Suprapubic skin (tissue), 4 donors: ENCODE measurements around the gene SCAPER. TPM values are rescaled to one million over a fixed set of nuclear protein-coding genes. Genes with fewer than 3 reads are reported as not detected.

Experiments used
- DNase-seq, 2 donors: peaks; one replicate each; pipeline ENCODE4 v3.0.0-alpha.2; 2019; ENCODE audit warnings: low spot score in 2 of 2
- H3K27ac ChIP-seq: fragments of 200-600 bp; sonication (generic); one replicate; pipeline ENCODE4 v1.5.1; 2019
- H3K27me3 ChIP-seq: fragments of 200-600 bp; sonication (generic); one replicate; pipeline ENCODE4 v1.5.1; 2019
- H3K36me3 ChIP-seq: fragments of 200-600 bp; sonication (generic); one replicate; pipeline ENCODE4 v1.5.1; 2019
- H3K4me1 ChIP-seq: fragments of 200-600 bp; sonication (generic); one replicate; pipeline ENCODE4 v1.5.1; 2019
- H3K4me3 ChIP-seq: fragments of 200-600 bp; sonication (generic); one replicate; pipeline ENCODE4 v1.5.1; 2019; ENCODE audit warnings: mild to moderate bottlenecking
- H3K9me3 ChIP-seq: fragments of 200-600 bp; sonication (generic); one replicate; pipeline ENCODE4 v1.5.1; 2019
- EP300 ChIP-seq: sonication (generic); formaldehyde crosslinking; IDR thresholded peaks from one replicate; pipeline ENCODE4 v1.6.1; 2017; ENCODE audit warnings: antibody characterized with exemption
- POLR2A ChIP-seq, 2 donors: fragments of 450-650 bp; IDR thresholded peaks; one replicate each; pipeline ENCODE4 v1.6.1; 2017; ENCODE audit warnings: antibody characterized with exemption in 2 of 2, mild to moderate bottlenecking in 2 of 2, moderate library complexity in 2 of 2
- POLR2AphosphoS5 ChIP-seq, 3 donors: sonication (generic); formaldehyde crosslinking; IDR thresholded peaks; one replicate each; pipeline ENCODE4 v1.6.1; 2017; ENCODE audit warnings: antibody characterized with exemption in 3 of 3
- WGBS: methylation state at CpG from one replicate; pipeline ENCODE4 v1.1.5; 2018; 5-methylcytosine and 5-hydroxymethylcytosine counted together
- total RNA-seq, 4 donors: library from RNA; depleted of rRNA; stranded (reverse); fragments of >200 nt; gene quantifications; one replicate each; pipeline ENCODE4 v1.1.0, GENCODE V29; 2016
- TF ChIP-seq, protein P1 (sequence below), 2 donors: fragments of 200-600 bp in 1 of 2; fragments of 450-650 bp in 1 of 2; sonication (generic) in 1 of 2; IDR thresholded peaks; one replicate each; pipeline ENCODE4 v1.5.1; 2016 to 2019; ENCODE audit warnings: antibody characterized with exemption in 2 of 2, mild to moderate bottlenecking in 1 of 2, moderate library complexity in 1 of 2

Gene SCAPER
- total RNA-seq, 4 donors from 2014 or later = 26.3 to 61.4 (median 37.3) TPM

DNA sequence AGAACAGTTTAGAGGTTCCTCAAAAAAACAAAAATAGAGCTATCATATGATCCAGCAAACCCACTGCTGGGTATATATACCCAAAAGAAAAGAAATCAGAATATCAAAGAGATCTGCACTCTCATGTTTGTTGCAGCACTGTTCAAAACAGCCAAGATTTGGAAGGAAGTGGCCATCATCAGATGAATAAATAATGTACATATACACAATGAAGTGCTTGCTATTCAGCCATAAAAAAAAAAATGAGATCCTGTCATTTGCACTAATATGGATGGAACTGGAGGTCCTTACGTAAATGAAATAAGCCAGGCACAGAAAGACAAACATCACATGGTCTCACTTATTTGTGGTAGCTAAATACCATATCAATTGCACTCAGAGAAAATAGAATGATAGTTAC, 58.4 kb downstream of the SCAPER start:
- peaks cover 16% of the 10 kb centered on the region for H3K36me3 ChIP-seq
- WGBS = 84% methylated on average over 1 of the region's 1 CpG
- no peak for TF ChIP-seq POLR2A (IDR thresholded peaks at IDR 0.05)
- TF ChIP-seq, protein P1, sequence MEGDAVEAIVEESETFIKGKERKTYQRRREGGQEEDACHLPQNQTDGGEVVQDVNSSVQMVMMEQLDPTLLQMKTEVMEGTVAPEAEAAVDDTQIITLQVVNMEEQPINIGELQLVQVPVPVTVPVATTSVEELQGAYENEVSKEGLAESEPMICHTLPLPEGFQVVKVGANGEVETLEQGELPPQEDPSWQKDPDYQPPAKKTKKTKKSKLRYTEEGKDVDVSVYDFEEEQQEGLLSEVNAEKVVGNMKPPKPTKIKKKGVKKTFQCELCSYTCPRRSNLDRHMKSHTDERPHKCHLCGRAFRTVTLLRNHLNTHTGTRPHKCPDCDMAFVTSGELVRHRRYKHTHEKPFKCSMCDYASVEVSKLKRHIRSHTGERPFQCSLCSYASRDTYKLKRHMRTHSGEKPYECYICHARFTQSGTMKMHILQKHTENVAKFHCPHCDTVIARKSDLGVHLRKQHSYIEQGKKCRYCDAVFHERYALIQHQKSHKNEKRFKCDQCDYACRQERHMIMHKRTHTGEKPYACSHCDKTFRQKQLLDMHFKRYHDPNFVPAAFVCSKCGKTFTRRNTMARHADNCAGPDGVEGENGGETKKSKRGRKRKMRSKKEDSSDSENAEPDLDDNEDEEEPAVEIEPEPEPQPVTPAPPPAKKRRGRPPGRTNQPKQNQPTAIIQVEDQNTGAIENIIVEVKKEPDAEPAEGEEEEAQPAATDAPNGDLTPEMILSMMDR (IDR thresholded peaks at IDR 0.05) = no peak
- H3K4me1 ChIP-seq = no peaks in the 10 kb centered on the region
- H3K9me3 ChIP-seq = peaks cover 5% of the 10 kb centered on the region
- H3K27ac ChIP-seq = no peak overlapping the region
- no peaks in the 10 kb centered on the region for H3K27me3 ChIP-seq
- no peak for DNase-seq
- no peak overlapping the region for H3K4me3 ChIP-seq

DNA sequence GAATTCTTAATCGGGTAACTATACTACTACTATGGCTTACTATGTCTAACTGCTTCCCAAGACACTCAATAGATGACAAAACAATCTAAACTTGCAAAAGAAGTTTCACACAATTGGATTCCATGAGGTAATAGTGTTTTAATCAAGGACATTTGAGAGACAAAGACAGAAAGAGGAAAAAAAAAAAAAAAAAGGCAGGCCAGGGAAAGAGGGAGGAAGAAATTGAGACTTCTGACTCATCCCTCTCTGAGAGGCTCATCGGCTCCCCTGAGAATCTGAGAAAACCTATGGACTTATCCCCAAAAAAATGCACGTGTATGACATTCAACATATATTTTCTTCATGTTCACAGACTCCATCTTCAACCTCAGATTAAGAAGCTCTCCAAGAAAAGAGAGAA, 61.0 kb downstream of the SCAPER start:
- H3K9me3 ChIP-seq = no peaks in the 10 kb centered on the region
- H3K27ac ChIP-seq = no peak overlapping the region
- H3K36me3 ChIP-seq = no peaks in the 10 kb centered on the region
- H3K27me3 ChIP-seq = no peaks in the 10 kb centered on the region
- WGBS = 73% methylated on average over 3 of the region's 3 CpGs
- TF ChIP-seq POLR2A (IDR thresholded peaks at IDR 0.05) (no peak), EP300 (no peak)
- TF ChIP-seq, protein P1 (IDR thresholded peaks at IDR 0.05) = no peak
- H3K4me3 ChIP-seq = no peak overlapping the region
- DNase-seq = no peak
- no peaks in the 10 kb centered on the region for H3K4me1 ChIP-seq

DNA sequence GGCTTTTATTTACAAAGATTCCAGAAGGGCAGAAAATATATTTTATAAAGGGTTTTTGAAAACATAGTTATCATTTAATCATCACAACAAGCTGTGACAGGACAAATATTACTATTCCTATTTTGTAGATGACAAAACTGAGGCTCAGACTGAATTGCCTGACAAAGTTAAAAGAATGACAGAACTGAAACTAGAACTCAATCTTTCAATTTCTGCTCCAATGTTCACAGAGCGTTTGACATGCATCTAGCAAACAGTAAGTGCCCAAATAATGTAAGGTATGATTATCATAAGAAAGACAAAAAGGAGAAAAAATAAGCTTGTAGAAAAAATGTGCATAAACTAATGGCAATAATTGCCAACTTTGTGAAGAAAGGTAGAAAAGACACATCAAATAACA, 61.9 kb downstream of the SCAPER start:
- H3K27me3 ChIP-seq = no peaks in the 10 kb centered on the region
- H3K4me3 ChIP-seq = no peak overlapping the region
- no peaks in the 10 kb centered on the region for H3K4me1 ChIP-seq
- H3K27ac ChIP-seq = no peak overlapping the region
- TF ChIP-seq EP300 = no peak
- TF ChIP-seq POLR2A (IDR thresholded peaks at IDR 0.05) = no peak
- no peak for TF ChIP-seq POLR2AphosphoS5 (IDR thresholded peaks at IDR 0.05)
- TF ChIP-seq, protein P1 (IDR thresholded peaks at IDR 0.05) = no peak
- 95% methylated on average over 1 of the region's 1 CpG for WGBS
- no peaks in the 10 kb centered on the region for H3K36me3 ChIP-seq
- DNase-seq = no peak
- H3K9me3 ChIP-seq = no peaks in the 10 kb centered on the region

DNA sequence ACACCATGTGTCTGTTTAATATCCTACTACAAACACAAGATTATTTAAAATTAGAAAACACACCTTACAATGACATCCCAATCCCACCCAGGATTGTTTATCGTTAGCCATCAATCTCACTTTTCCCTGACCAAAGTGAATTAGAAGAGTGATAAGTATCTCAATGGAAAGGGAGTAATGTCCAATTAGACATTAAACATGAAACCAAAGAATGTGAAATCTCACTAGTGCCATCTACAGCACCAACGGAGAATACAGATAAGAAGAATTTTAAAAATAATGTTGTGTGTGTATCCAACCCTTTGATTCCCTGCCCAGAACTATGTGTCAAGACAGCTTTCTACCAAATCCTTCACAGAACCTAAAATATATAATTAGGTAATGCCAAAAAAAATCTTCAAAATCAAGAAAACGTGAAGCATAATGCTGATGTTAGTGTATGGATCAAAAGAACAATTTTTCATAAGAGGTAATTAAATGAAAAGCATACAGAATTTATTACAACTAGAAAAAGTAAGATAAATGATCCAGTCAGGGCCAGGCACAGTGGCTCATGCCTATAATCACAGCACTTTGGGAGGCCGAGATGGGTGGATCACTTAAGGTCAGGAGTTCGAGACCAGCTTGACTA, 64.2 kb downstream of the SCAPER start:
- WGBS = 65% methylated on average over 5 of the region's 5 CpGs
- H3K9me3 ChIP-seq = no peaks in the 10 kb centered on the region
- no peak for DNase-seq
- no peak overlapping the region for H3K27ac ChIP-seq
- TF ChIP-seq EP300 (no peak), POLR2A (IDR thresholded peaks at IDR 0.05) (no peak), POLR2AphosphoS5 (IDR thresholded peaks at IDR 0.05) (no peak)
- TF ChIP-seq, protein P1 (IDR thresholded peaks at IDR 0.05) = no peak
- no peak overlapping the region for H3K4me3 ChIP-seq
- H3K36me3 ChIP-seq = no peaks in the 10 kb centered on the region
- H3K4me1 ChIP-seq = no peaks in the 10 kb centered on the region
- no peaks in the 10 kb centered on the region for H3K27me3 ChIP-seq

DNA sequence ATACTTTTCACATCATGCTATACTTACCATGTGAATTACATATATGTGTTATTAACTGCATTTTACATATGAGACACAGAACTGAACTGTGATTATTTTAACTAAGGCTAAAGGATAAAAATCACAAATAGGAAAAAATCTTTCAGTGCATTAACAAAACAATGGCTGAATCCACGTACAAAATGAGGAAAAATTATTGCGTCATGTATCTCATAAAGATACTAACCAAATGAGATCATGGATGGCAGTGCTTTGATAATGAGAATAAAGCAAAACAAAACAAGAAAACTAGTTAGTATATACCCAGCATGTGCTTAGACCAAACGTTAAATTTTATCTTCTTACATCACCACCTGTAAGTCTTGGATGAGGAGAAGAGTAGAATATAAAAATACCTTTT, 66.0 kb downstream of the SCAPER start:
- Histone ChIP-seq H3K27ac (no peak overlapping the region), H3K36me3 (no peaks in the 10 kb centered on the region), H3K4me3 (no peak overlapping the region), H3K4me1 (no peaks in the 10 kb centered on the region), H3K9me3 (no peaks in the 10 kb centered on the region), H3K27me3 (no peaks in the 10 kb centered on the region)
- TF ChIP-seq POLR2AphosphoS5 (IDR thresholded peaks at IDR 0.05) (no peak), EP300 (no peak), POLR2A (IDR thresholded peaks at IDR 0.05) (no peak)
- TF ChIP-seq, protein P1 (IDR thresholded peaks at IDR 0.05) = no peak
- 69% methylated on average over 3 of the region's 3 CpGs for WGBS
- DNase-seq = no peak
